ENCODE results near the gene EPN1. TPM values are rescaled to one million over a fixed set of nuclear protein-coding genes. Genes with fewer than 3 reads are reported as not detected.

EPN1 gene
- total and polyA plus RNA-seq, 2 of the 8 experiments (the other 6 are each of a cell fraction or from before 2014, with no cell fraction given), result 49.6 to 200 TPM

DNA sequence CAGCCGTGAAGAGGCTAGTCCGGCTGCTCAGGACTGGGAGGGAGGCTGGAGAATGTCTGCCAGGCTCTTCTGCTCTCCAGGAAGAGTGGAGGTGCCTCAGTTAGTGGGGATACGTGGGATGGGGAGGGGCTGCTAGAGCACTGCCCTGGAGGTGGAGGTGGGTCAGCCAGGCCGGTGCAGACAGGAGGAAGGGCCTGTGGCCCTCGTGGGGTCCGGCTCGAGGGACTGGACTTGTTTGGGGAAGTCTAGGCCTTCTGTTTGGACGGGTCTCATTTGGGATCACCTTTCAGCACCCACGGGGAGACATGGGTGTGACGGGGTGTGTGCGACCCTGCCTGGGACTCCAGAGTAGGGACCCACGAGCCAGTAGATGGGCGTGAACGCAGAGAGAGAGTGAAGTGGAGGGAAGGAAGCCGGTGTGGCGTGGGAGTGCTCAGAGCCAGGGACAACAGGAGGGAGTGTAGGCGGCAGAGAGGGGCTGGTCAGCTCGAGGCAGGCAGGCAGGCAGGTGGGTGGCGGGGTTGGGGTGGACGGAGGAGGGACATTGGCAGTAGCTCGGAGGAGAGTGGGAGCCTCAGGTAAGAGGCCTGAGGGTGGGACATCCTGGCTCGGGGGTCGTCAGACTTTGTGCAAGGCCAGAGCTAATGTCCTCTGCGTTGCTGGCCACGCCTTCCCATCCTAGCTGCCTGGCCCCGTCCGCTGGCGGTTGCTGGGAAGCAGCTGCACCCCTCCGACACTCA, 11.5 kb downstream of the EPN1 start:
- no peak overlapping the region for H3K18ac ChIP-seq (ENCODE audit: extremely low read depth, low read length)
- H2AFZ ChIP-seq (ENCODE audit: low read length), result no peak overlapping the region
- POLR2A ChIA-PET (ENCODE audit: partially characterized antibody), result interaction anchor here (1.1 kb wide), 1 partner anchor 32 kb away, joined by 3 read pairs; the partner anchor contains the start of gene U2AF2
- peaks cover 5% of the 10 kb centered on the region for H3K79me1 ChIP-seq (ENCODE audit: low read depth, low read length)
- no peak overlapping the region for H2AK5ac ChIP-seq (ENCODE audit: low read depth, low read length)
- H3K27me3 ChIP-seq (replicated peaks in 1 of 4; ENCODE audit: control insufficient read depth in 3 of 4, extremely low read depth in 1 of 4, insufficient read depth in 3 of 4, low read length in 3 of 4), result no peaks in the 10 kb centered on the region; a peak in 1 of 7 replicates
- H3K14ac ChIP-seq (ENCODE audit: insufficient read length), result no peak overlapping the region
- FAIRE-seq (no peak), DNase-seq (ENCODE audit: low read depth in 1 of 2, low spot score in 2 of 2) (no peak)
- no peak overlapping the region for H3K4me3 ChIP-seq (ENCODE audit: extremely low read depth in 1 of 4, insufficient read depth in 2 of 4, low read depth in 3 of 4, low read length in 4 of 4)
- H3K56ac ChIP-seq (replicated peaks; ENCODE audit: insufficient read length, low read depth, low read length), result no peak overlapping the region
- no peaks in the 10 kb centered on the region for H3K4me1 ChIP-seq (replicated peaks in 1 of 4; ENCODE audit: control insufficient read depth in 3 of 4, insufficient read depth in 4 of 4, low read length in 3 of 4)
- 91% methylated on average over 29 of the region's 29 CpGs; no CpG with 5 or more reads in 1 of the 2 experiments for WGBS, 2 experiments (ENCODE audit: extremely low coverage in 1 of 2, insufficient coverage in 1 of 2, insufficient read length in 1 of 2, insufficient replicate concordance in 2 of 2, low coverage in 1 of 2, low lambda C conversion rate in 2 of 2, missing lambda C conversion rate in 1 of 2)
- no peak overlapping the region for H2BK20ac ChIP-seq (ENCODE audit: low read length)
- peaks cover 2 to 37% (median 13%) of the 10 kb centered on the region in 4 experiments; a peak in 6 of 8 replicates for H3K36me3 ChIP-seq (ENCODE audit: control insufficient read depth in 2 of 4, insufficient read depth in 4 of 4, low read length in 3 of 4)
- H3K4me2 ChIP-seq (ENCODE audit: insufficient read depth in 1 of 2, low read depth in 2 of 2, low read length in 2 of 2), result no peak overlapping the region
- H2BK120ac ChIP-seq (replicated peaks; ENCODE audit: low read depth, low read length), result no peak overlapping the region
- CTCF ChIA-PET (ENCODE audit: partially characterized antibody), result interaction anchor here (2.2 to 2.7 kb wide), 2 partner anchors 15 to 17 kb away, joined by 6 to 9 read pairs; no protein-coding TSS in a partner anchor
- H3K4ac ChIP-seq (replicated peaks; ENCODE audit: insufficient read length, low read depth, low read length), result no peak overlapping the region
- no peaks in the 10 kb centered on the region for H3K9me3 ChIP-seq (ENCODE audit: insufficient read depth in 2 of 2, low read depth in 1 of 2, low read length in 1 of 2)
- H2BK5ac ChIP-seq (ENCODE audit: low read depth, low read length), result no peak overlapping the region
- no peak overlapping the region for H4K5ac ChIP-seq (ENCODE audit: insufficient read length, low read depth, low read length)
- no peak overlapping the region for H3K9ac ChIP-seq (replicated peaks in 1 of 4; ENCODE audit: extremely low read depth in 1 of 4, low read depth in 3 of 4, low read length in 3 of 4)
- H3K27ac ChIP-seq (ENCODE audit: low read depth, low read length), result no peak overlapping the region
- no peaks in the 10 kb centered on the region for H3K23me2 ChIP-seq (ENCODE audit: low read depth, low read length)
- no peak overlapping the region for H2BK12ac ChIP-seq (ENCODE audit: low read depth, low read length)
- H2BK15ac ChIP-seq (ENCODE audit: low read length), result no peak overlapping the region
- peaks cover 4 to 39% of the 10 kb centered on the region in 2 experiments for H4K20me1 ChIP-seq (replicated peaks in 1 of 2; ENCODE audit: control insufficient read depth in 1 of 2, insufficient read depth in 2 of 2, low read length in 2 of 2)
- H4K91ac ChIP-seq (replicated peaks; ENCODE audit: insufficient read length, low read length), result no peak overlapping the region
- no peak overlapping the region for H3K23ac ChIP-seq (ENCODE audit: insufficient read length)
- no peak overlapping the region; the same call in 1 of the 2 replicates for H4K8ac ChIP-seq (ENCODE audit: extremely low read depth, insufficient read depth, low read length)
- peaks cover 0 to 27% of the 10 kb centered on the region in 2 experiments; a peak in 1 of 4 replicates for H3K79me2 ChIP-seq (ENCODE audit: control insufficient read depth in 1 of 2, insufficient read depth in 2 of 2, low read length in 2 of 2)
- TF ChIP-seq ASH2L (IDR thresholded peaks at IDR 0.05; ENCODE audit: low read length), result no peak
- TF ChIP-seq, protein P1, sequence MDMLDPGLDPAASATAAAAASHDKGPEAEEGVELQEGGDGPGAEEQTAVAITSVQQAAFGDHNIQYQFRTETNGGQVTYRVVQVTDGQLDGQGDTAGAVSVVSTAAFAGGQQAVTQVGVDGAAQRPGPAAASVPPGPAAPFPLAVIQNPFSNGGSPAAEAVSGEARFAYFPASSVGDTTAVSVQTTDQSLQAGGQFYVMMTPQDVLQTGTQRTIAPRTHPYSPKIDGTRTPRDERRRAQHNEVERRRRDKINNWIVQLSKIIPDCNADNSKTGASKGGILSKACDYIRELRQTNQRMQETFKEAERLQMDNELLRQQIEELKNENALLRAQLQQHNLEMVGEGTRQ (IDR thresholded peaks at IDR 0.05; ENCODE audit: low read length), result no peak
- TF ChIP-seq FOSL1 (IDR thresholded peaks at IDR 0.05; ENCODE audit: insufficient read depth, low read depth, low read length), result no peak
- TF ChIP-seq RNF2 (IDR thresholded peaks at IDR 0.05; ENCODE audit: borderline replicate concordance, low read depth, low read length, missing control alignments, poor library complexity, severe bottlenecking), result no peak
- TF ChIP-seq MAFK (IDR thresholded peaks at IDR 0.05; ENCODE audit: low read depth, low read length), result no peak
- no peak for TF ChIP-seq BACH1 (IDR thresholded peaks at IDR 0.05; ENCODE audit: low read length)
- TF ChIP-seq CTBP2 (IDR thresholded peaks at IDR 0.05; ENCODE audit: borderline replicate concordance, insufficient read depth, insufficient read length, low read length), result no peak
- no peak for TF ChIP-seq CBX5 (IDR thresholded peaks at IDR 0.05; ENCODE audit: low read depth, low read length)
- no peak for TF ChIP-seq ZNF274 (IDR thresholded peaks at IDR 0.05; ENCODE audit: borderline replicate concordance, extremely low read depth, low read length)
- TF ChIP-seq BCL11A (IDR thresholded peaks at IDR 0.05; ENCODE audit: low read depth in 2 of 2, low read length in 2 of 2), result no peak
- TF ChIP-seq POLR2AphosphoS5 (IDR thresholded peaks at IDR 0.05; ENCODE audit: low read depth, low read length), result no peak

All from H1 (cell line).